ENCODE results near the gene PCYT1A. TPM values are rescaled to one million over a fixed set of nuclear protein-coding genes. Genes with fewer than 3 reads are reported as not detected.

Gene PCYT1A
- total RNA-seq, 1 experiment from 2014 or later = 28.5 TPM

DNA sequence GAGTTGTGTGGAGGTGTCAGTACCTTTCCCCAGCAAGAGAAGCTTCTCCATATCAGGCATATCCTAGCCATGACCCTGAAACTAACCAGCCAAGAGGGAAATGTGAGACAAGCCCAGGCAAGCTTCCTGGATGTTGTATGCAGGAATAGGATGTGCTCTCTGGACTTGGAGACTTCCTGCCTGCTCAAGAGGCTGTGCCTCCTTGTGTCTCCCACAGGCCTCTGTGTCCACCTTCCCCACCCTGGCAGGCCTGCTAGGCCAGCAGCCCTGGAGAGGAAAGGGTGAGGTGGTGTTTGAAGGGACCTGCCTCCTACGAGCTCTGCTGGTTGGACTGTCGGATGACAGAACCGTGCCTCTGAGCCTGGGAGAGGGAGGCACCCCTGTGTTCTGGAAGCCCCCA is 32.6 kb upstream of the PCYT1A start:
- Mint-ChIP-seq H3K9me3 (no peaks in the 10 kb centered on the region), H3K36me3 (no peaks in the 10 kb centered on the region), H3K27ac (peak overlapping the region; percentile 89), H3K4me3 (no peak overlapping the region; the same call in 1 of the 2 replicates), H3K27me3 (ENCODE audit: low read depth) (no peaks in the 10 kb centered on the region), H3K4me1 (peaks cover 8% of the 10 kb centered on the region)
- ATAC-seq (no peak), DNase-seq (ENCODE audit: low spot score) (no peak)
- ChIA-PET POLR2A (no interaction called here), CTCF (interaction anchor here (0.6 to 0.7 kb wide), 2 partner anchors 130 to 196 kb away, joined by 3 read pairs; no protein-coding TSS in a partner anchor)
- TF ChIP-seq JAZF1 (CRISPR knock-in tag; IDR thresholded peaks at IDR 0.05) (no peak), TP53 (CRISPR knock-in tag; IDR thresholded peaks at IDR 0.05) (no peak), ZNF532 (CRISPR knock-in tag; IDR thresholded peaks at IDR 0.05; ENCODE audit: borderline replicate concordance) (no peak), TEAD4 (CRISPR knock-in tag; IDR thresholded peaks at IDR 0.05) (no peak), KAT7 (CRISPR knock-in tag; IDR thresholded peaks at IDR 0.05; ENCODE audit: borderline replicate concordance) (no peak), GABPB1 (CRISPR knock-in tag; IDR thresholded peaks at IDR 0.05) (no peak), SOX15 (CRISPR knock-in tag; IDR thresholded peaks at IDR 0.05) (no peak), ZNF416 (CRISPR knock-in tag; IDR thresholded peaks at IDR 0.05) (no peak), FOXP4 (CRISPR knock-in tag; IDR thresholded peaks at IDR 0.05) (no peak), ELF4 (CRISPR knock-in tag; IDR thresholded peaks at IDR 0.05; ENCODE audit: low read depth) (no peak), CTCF (IDR thresholded peaks at IDR 0.05) (no peak), TEAD1 (CRISPR knock-in tag; IDR thresholded peaks at IDR 0.05) (no peak), ESRRA (CRISPR knock-in tag; IDR thresholded peaks at IDR 0.05; ENCODE audit: borderline replicate concordance) (no peak), PRDM15 (CRISPR knock-in tag; IDR thresholded peaks at IDR 0.05) (no peak)
- TF ChIP-seq, protein P1, sequence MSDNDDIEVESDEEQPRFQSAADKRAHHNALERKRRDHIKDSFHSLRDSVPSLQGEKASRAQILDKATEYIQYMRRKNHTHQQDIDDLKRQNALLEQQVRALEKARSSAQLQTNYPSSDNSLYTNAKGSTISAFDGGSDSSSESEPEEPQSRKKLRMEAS (CRISPR knock-in tag; IDR thresholded peaks at IDR 0.05) = no peak
- TF ChIP-seq, protein P2, sequence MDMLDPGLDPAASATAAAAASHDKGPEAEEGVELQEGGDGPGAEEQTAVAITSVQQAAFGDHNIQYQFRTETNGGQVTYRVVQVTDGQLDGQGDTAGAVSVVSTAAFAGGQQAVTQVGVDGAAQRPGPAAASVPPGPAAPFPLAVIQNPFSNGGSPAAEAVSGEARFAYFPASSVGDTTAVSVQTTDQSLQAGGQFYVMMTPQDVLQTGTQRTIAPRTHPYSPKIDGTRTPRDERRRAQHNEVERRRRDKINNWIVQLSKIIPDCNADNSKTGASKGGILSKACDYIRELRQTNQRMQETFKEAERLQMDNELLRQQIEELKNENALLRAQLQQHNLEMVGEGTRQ (CRISPR knock-in tag; IDR thresholded peaks at IDR 0.05) = no peak
- TF ChIP-seq, protein P3, sequence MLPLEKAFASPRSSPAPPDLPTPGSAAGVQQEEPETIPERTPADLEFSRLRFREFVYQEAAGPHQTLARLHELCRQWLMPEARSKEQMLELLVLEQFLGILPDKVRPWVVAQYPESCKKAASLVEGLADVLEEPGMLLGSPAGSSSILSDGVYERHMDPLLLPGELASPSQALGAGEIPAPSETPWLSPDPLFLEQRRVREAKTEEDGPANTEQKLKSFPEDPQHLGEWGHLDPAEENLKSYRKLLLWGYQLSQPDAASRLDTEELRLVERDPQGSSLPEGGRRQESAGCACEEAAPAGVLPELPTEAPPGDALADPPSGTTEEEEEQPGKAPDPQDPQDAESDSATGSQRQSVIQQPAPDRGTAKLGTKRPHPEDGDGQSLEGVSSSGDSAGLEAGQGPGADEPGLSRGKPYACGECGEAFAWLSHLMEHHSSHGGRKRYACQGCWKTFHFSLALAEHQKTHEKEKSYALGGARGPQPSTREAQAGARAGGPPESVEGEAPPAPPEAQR (CRISPR knock-in tag; IDR thresholded peaks at IDR 0.05) = no peak
- TF ChIP-seq, protein P4, sequence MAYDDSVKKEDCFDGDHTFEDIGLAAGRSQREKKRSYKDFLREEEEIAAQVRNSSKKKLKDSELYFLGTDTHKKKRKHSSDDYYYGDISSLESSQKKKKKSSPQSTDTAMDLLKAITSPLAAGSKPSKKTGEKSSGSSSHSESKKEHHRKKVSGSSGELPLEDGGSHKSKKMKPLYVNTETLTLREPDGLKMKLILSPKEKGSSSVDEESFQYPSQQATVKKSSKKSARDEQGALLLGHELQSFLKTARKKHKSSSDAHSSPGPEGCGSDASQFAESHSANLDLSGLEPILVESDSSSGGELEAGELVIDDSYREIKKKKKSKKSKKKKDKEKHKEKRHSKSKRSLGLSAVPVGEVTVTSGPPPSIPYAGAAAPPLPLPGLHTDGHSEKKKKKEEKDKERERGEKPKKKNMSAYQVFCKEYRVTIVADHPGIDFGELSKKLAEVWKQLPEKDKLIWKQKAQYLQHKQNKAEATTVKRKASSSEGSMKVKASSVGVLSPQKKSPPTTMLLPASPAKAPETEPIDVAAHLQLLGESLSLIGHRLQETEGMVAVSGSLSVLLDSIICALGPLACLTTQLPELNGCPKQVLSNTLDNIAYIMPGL (CRISPR knock-in tag; IDR thresholded peaks at IDR 0.05) = no peak
- TF ChIP-seq, protein P5, sequence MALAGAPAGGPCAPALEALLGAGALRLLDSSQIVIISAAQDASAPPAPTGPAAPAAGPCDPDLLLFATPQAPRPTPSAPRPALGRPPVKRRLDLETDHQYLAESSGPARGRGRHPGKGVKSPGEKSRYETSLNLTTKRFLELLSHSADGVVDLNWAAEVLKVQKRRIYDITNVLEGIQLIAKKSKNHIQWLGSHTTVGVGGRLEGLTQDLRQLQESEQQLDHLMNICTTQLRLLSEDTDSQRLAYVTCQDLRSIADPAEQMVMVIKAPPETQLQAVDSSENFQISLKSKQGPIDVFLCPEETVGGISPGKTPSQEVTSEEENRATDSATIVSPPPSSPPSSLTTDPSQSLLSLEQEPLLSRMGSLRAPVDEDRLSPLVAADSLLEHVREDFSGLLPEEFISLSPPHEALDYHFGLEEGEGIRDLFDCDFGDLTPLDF (CRISPR knock-in tag; IDR thresholded peaks at IDR 0.05) = no peak
